HEK293T (cell line): ENCODE measurements around the gene MECP2.
"Not testable (repeated sequence)": the region's sequence is repeated elsewhere in the genome, so short reads cannot be mapped to it uniquely, and the experiment has no call there.

Experiments
- CTCF ChIA-PET: fragments of 350-600 bp; formaldehyde crosslinking; extraction: SDS; loops from one replicate; lab custom pipeline; 2021; ENCODE audit warnings: antibody characterized with exemption, inconsistent platforms; lab: Yijun Ruan, JAX
- POLR2A ChIA-PET: fragments of 350-600 bp; formaldehyde crosslinking; extraction: SDS; loops from one replicate; lab custom pipeline; 2020; ENCODE audit warnings: antibody characterized with exemption, inconsistent platforms; lab: Yijun Ruan, JAX
- DNase-seq: peaks from one replicate; pipeline ENCODE4 v3.0.0; 2012; ENCODE audit warnings: mixed read lengths; ENCODE audit errors: extremely low spot score
- ARNT ChIP-seq: fragments of 450-650 bp; IDR thresholded peaks from 2 replicates; pipeline ENCODE4 v1.6.1; 2017; ENCODE audit warnings: mild to moderate bottlenecking
- BHLHE40 ChIP-seq: fragments of 450-650 bp; IDR thresholded peaks from 2 replicates; pipeline ENCODE4 v1.6.1; 2016; ENCODE audit warnings: mild to moderate bottlenecking, moderate library complexity, borderline replicate concordance
- CTBP1 ChIP-seq: fragments of 450-650 bp; IDR thresholded peaks from 2 replicates; pipeline ENCODE4 v1.6.1; 2016; ENCODE audit warnings: borderline replicate concordance
- ELF4 ChIP-seq: fragments of 450-650 bp; IDR thresholded peaks from 2 replicates; pipeline ENCODE4 v1.6.1; 2017; ENCODE audit warnings: antibody characterized with exemption
- FOXA1 ChIP-seq: fragments of 450-650 bp; IDR thresholded peaks from 2 replicates; pipeline ENCODE4 v1.6.1; 2016; ENCODE audit warnings: mild to moderate bottlenecking
- FOXK2 ChIP-seq: fragments of 450-650 bp; IDR thresholded peaks from 2 replicates; pipeline ENCODE4 v1.6.1; 2016; ENCODE audit warnings: mild to moderate bottlenecking
- FOXM1 ChIP-seq: fragments of 450-650 bp; IDR thresholded peaks from 2 replicates; pipeline ENCODE4 v1.6.1; 2017; ENCODE audit warnings: mild to moderate bottlenecking, borderline replicate concordance
- HDGF ChIP-seq: fragments of 450-650 bp; IDR thresholded peaks from 2 replicates; pipeline ENCODE4 v1.6.1; 2017; ENCODE audit warnings: antibody characterized with exemption, borderline replicate concordance
- L3MBTL2 ChIP-seq: fragments of 450-650 bp; conservative IDR thresholded peaks from 2 replicates; pipeline ENCODE4 v1.6.1; 2016; ENCODE audit warnings: mild to moderate bottlenecking
- LEF1 ChIP-seq: fragments of 450-650 bp; IDR thresholded peaks from 2 replicates; pipeline ENCODE4 v1.6.1; 2017; ENCODE audit warnings: mild to moderate bottlenecking, borderline replicate concordance
- NFRKB ChIP-seq: fragments of 450-650 bp; IDR thresholded peaks from 2 replicates; pipeline ENCODE4 v1.6.1; 2016; ENCODE audit warnings: mild to moderate bottlenecking, moderate library complexity
- PKNOX1 ChIP-seq: fragments of 450-650 bp; IDR thresholded peaks from 2 replicates; pipeline ENCODE4 v1.6.1; 2016
- SP1 ChIP-seq: fragments of 450-650 bp; IDR thresholded peaks from 2 replicates; pipeline ENCODE4 v1.6.1; 2017
- SUZ12 ChIP-seq: fragments of 450-650 bp; IDR thresholded peaks from 2 replicates; pipeline ENCODE4 v1.6.1; 2016; ENCODE audit warnings: mild to moderate bottlenecking
- TARDBP ChIP-seq: fragments of 450-650 bp; IDR thresholded peaks from 2 replicates; pipeline ENCODE4 v1.6.1; 2016
- ZNF384 ChIP-seq: fragments of 450-650 bp; IDR thresholded peaks from 2 replicates; pipeline ENCODE4 v1.6.1; 2016

MECP2 gene

GRCh38 chrX:153983321-153983801 is 114.2 kb downstream of the MECP2 start:
- ChIA-PET POLR2A (no interaction called here), CTCF (no interaction called here)
- no peak for TF ChIP-seq NFRKB
- TF ChIP-seq SP1 = no peak
- no peak for TF ChIP-seq BHLHE40
- TF ChIP-seq ARNT = no peak
- no peak for TF ChIP-seq L3MBTL2
- TF ChIP-seq LEF1 = no peak
- no peak for TF ChIP-seq ZNF384
- TF ChIP-seq FOXA1 = no peak
- TF ChIP-seq CTBP1 = no peak
- no peak for TF ChIP-seq SUZ12
- no peak for TF ChIP-seq FOXK2
- TF ChIP-seq FOXM1 = no peak
- no peak for TF ChIP-seq PKNOX1
- no peak for TF ChIP-seq TARDBP
- no peak for TF ChIP-seq HDGF
- TF ChIP-seq ELF4 = no peak
- no peak for DNase-seq

- ChIA-PET CTCF (no interaction called here), POLR2A (interaction anchor here (1.1 kb wide), 1 partner anchor 9 kb away, joined by 4 read pairs; the partner anchor contains the start of gene TMEM187)
- no peak for DNase-seq
- TF ChIP-seq ELF4 (no peak), SP1 (no peak), ZNF384 (no peak), TARDBP (no peak), ARNT (no peak)
Observed at GRCh38 chrX:153981771-153982533, 115.6 kb downstream of the MECP2 start.

GRCh38 chrX:153981231-153981630 is 116.3 kb downstream of the MECP2 start:
- CTCF ChIA-PET = no interaction called here
- no peak for DNase-seq
- POLR2A ChIA-PET = interaction anchor here (1.0 to 1.1 kb wide), 2 partner anchors 8 to 10 kb away, joined by 3 to 4 read pairs; partner anchors contain the start of genes HCFC1 and TMEM187
- TF ChIP-seq PKNOX1 (no peak), TARDBP (no peak), L3MBTL2 (no peak), LEF1 (no peak), ZNF384 (no peak), FOXM1 (no peak), HDGF (no peak)

- DNase-seq, CTCF ChIA-PET: not testable (repeated sequence)
- POLR2A ChIA-PET = interaction anchor here (1.0 kb wide), 1 partner anchor 9 kb away, joined by 3 read pairs; the partner anchor contains the start of gene HCFC1
Observed at GRCh38 chrX:153980394-153980793, 117.1 kb downstream of the MECP2 start.

- ChIA-PET POLR2A (interaction anchor here (1.4 to 1.5 kb wide), 3 partner anchors 13 to 50 kb away, joined by 3 to 5 read pairs (median 3); no protein-coding TSS in a partner anchor), CTCF (no interaction called here)
- no peak for DNase-seq
- TF ChIP-seq FOXK2 (no peak), PKNOX1 (no peak), ELF4 (no peak), L3MBTL2 (no peak), FOXA1 (no peak), SP1 (no peak), BHLHE40 (no peak), FOXM1 (no peak), HDGF (no peak), ARNT (no peak), NFRKB (no peak), ZNF384 (no peak), LEF1 (no peak), TARDBP (no peak), SUZ12 (no peak), CTBP1 (no peak)
Observed at GRCh38 chrX:153974726-153975286, 122.7 kb downstream of the MECP2 start.

- no peak for DNase-seq
- CTCF ChIA-PET = no interaction called here
- TF ChIP-seq L3MBTL2 = no peak
- TF ChIP-seq TARDBP = no peak
- no peak for TF ChIP-seq PKNOX1
- no peak for TF ChIP-seq HDGF
- no peak for TF ChIP-seq CTBP1
- TF ChIP-seq LEF1 = no peak
- TF ChIP-seq ELF4 = no peak
- no peak for TF ChIP-seq SUZ12
- no peak for TF ChIP-seq FOXM1
- no peak for TF ChIP-seq NFRKB
- no peak for TF ChIP-seq ZNF384
- TF ChIP-seq BHLHE40 = no peak
- no peak for TF ChIP-seq FOXA1
- POLR2A ChIA-PET = interaction anchor here (0.7 to 3.3 kb wide), 6 partner anchors 13 to 341 kb away, joined by 3 to 15 read pairs (median 4); no protein-coding TSS in a partner anchor
Observed at GRCh38 chrX:153974003-153974725, 123.4 kb downstream of the MECP2 start.
